ENCODE measurements around the gene KRTAP2-3. TPM values are rescaled to one million over a fixed set of nuclear protein-coding genes. Genes with fewer than 3 reads are reported as not detected.

The KRTAP2-3 gene
- total RNA-seq, 1 donor from 2014 or later, result not detected

- no peak for DNase-seq
- no peaks in the 10 kb centered on the region for H3K9me3 Mint-ChIP-seq
- no peaks in the 10 kb centered on the region for H3K36me3 Mint-ChIP-seq (ENCODE audit: low read depth)
- ChIA-PET POLR2A (no interaction called here), CTCF (no interaction called here)
- no peak within 1 kb of the TSS for H3K4me3 Mint-ChIP-seq
- intact Hi-C loops (cut with micrococcal nuclease), result loop anchor here (5.0 kb wide), 1 partner anchor 175 kb away; no protein-coding TSS in a partner anchor
- ATAC-seq (ENCODE audit: low read depth), result no peak
- no peak within 1 kb of the TSS for H3K27ac Mint-ChIP-seq
- H3K4me1 Mint-ChIP-seq, result no peaks in the 10 kb centered on the region
- no peak for TF ChIP-seq CTCF (IDR thresholded peaks at IDR 0.05)
- peaks cover 35% of the 10 kb centered on the region for H3K27me3 Mint-ChIP-seq
Measured at GRCh38 chr17:41026715-41027471, 33.0 kb downstream of the KRTAP2-3 start, which contains the start of gene KRTAP1-5. Gene KRTAP1-5, minus strand, starts transcription at chr17:41027208. Its CDS starts 53 bp downstream, at chr17:41027155.

GRCh38 chr17:41024697-41025096 lies 35.2 kb downstream of the KRTAP2-3 start:
- Mint-ChIP-seq H3K4me3 (no peak overlapping the region), H3K9me3 (peaks cover 4% of the 10 kb centered on the region), H3K4me1 (no peaks in the 10 kb centered on the region), H3K27ac (no peak overlapping the region), H3K36me3 (ENCODE audit: low read depth) (no peaks in the 10 kb centered on the region), H3K27me3 (peaks cover 27% of the 10 kb centered on the region)
- ChIA-PET POLR2A (no interaction called here), CTCF (no interaction called here)
- no peak for DNase-seq
- intact Hi-C loops (cut with micrococcal nuclease), result loop anchor here (5.0 kb wide), 1 partner anchor 172 kb away; no protein-coding TSS in a partner anchor
- no peak for TF ChIP-seq CTCF (IDR thresholded peaks at IDR 0.05)
- no peak for ATAC-seq (ENCODE audit: low read depth)

- intact Hi-C loops (cut with micrococcal nuclease), result no loop called here
- ATAC-seq (ENCODE audit: low read depth), result no peak
- no peak overlapping the region for H3K4me3 Mint-ChIP-seq
- no peak for TF ChIP-seq CTCF (IDR thresholded peaks at IDR 0.05)
- CTCF ChIA-PET, result no interaction called here
- peaks cover 11% of the 10 kb centered on the region for H3K27me3 Mint-ChIP-seq
- POLR2A ChIA-PET, result no interaction called here
- no peak overlapping the region for H3K27ac Mint-ChIP-seq
- H3K4me1 Mint-ChIP-seq, result no peaks in the 10 kb centered on the region
- no peak for DNase-seq
- peaks cover 4% of the 10 kb centered on the region for H3K9me3 Mint-ChIP-seq
- no peaks in the 10 kb centered on the region for H3K36me3 Mint-ChIP-seq (ENCODE audit: low read depth)
Measured at GRCh38 chr17:41020336-41020735, 39.6 kb downstream of the KRTAP2-3 start.

- POLR2A ChIA-PET, result no interaction called here
- no peak for TF ChIP-seq CTCF (IDR thresholded peaks at IDR 0.05)
- peaks cover 9% of the 10 kb centered on the region for H3K27me3 Mint-ChIP-seq
- H3K36me3 Mint-ChIP-seq (ENCODE audit: low read depth), result no peaks in the 10 kb centered on the region
- H3K4me3 Mint-ChIP-seq, result no peak overlapping the region
- H3K4me1 Mint-ChIP-seq, result no peaks in the 10 kb centered on the region
- no peak for DNase-seq
- intact Hi-C loops (cut with micrococcal nuclease), result no loop called here
- no peak overlapping the region for H3K27ac Mint-ChIP-seq
- ATAC-seq (ENCODE audit: low read depth), result no peak
- peaks cover 4% of the 10 kb centered on the region for H3K9me3 Mint-ChIP-seq
- CTCF ChIA-PET, result no interaction called here
Measured at GRCh38 chr17:41019415-41019814, 40.5 kb downstream of the KRTAP2-3 start.

GRCh38 chr17:41018541-41018940 lies 41.4 kb downstream of the KRTAP2-3 start:
- no peak for TF ChIP-seq CTCF (IDR thresholded peaks at IDR 0.05)
- Mint-ChIP-seq H3K4me1 (no peaks in the 10 kb centered on the region), H3K27ac (no peak overlapping the region), H3K36me3 (ENCODE audit: low read depth) (no peaks in the 10 kb centered on the region), H3K4me3 (no peak overlapping the region), H3K27me3 (peaks cover 9% of the 10 kb centered on the region), H3K9me3 (peaks cover 4% of the 10 kb centered on the region)
- intact Hi-C loops (cut with micrococcal nuclease), result no loop called here
- ChIA-PET CTCF (no interaction called here), POLR2A (no interaction called here)
- DNase-seq (no peak), ATAC-seq (ENCODE audit: low read depth) (no peak)
